Bone marrow (tissue), 2 donors: ENCODE measurements around the gene PFDN4.

Experiments used
- DNase-seq, 2 donors: peaks; one replicate each; lab custom pipeline; 2025; lab: John Stamatoyannopoulos, UW

The PFDN4 gene

GRCh38 chr20:54267483-54268003 lies 59.7 kb downstream of the PFDN4 start:
- no peak for DNase-seq

GRCh38 chr20:54268941-54269340 lies 61.1 kb downstream of the PFDN4 start:
- DNase-seq, result no peak
